ENCODE data around the gene MRPL49. TPM values are rescaled to one million over a fixed set of nuclear protein-coding genes. Genes with fewer than 3 reads are reported as not detected.

Gene MRPL49
- total RNA-seq, 1 donor from 2014 or later: 19.5 TPM

DNA sequence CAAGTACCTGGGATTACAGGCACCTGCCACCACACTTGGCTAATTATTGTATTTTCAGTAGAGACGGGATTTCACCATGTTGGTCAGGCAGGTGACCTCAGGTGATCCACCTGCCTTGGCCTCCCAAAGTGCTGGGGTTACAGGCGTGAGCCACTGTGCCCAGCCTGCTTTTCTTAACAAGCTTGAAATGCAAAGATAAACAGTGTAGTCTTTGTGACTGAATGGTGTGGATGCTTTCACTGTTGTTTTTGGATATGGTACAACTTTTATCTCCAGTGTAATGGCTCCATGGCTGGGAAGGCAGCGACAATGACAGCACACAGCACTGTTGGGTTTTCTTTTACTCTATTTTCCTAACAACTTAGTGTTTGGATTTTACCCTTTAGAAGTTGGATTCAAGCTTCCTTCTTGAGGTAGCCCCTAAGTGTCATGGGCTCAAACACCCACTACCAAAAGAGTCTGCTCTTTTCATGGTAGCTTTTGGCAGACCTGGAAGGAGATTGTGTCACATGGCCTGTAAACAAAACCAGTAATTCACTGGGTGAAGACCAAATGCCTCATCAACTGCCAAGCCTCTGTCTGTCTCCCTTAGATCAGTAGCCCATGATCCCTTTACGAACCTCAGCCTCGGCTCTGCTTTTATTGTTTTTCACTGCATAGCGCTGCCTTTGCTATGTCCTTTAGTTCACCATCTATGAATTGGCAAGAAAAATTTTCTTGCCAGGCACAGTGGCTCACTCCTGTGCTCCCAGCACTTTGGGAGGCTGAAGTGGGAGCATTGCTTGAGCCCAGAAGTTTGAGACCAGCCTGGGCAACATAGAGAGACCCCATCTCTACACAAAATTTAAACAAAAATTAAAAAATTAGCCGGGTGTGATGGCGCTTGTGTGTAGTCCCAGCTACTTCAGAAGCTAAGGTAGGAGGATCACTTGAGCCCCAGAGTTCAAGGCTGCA, 19.7 kb upstream of the MRPL49 start:
- DNase-seq (ENCODE audit: low spot score): no peak

DNA sequence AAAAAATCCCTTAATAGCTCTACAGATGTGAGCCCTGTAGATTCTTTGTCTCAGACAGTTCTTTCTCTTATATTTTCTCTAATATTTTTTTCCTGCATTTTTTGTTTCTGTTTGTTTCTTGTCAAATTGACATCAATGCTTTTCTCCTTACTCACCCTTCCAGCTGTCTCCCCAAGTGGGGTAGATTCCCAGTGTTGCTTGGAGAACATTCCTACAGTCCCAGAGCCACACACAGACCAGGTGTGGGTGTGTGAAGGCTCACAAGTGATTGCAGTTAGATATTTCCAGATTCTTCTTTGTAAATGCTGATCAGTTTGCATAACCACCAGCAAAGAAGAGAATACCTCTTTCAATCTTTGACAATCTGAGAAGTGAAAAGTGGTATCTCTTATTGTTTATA, 18.6 kb upstream of the MRPL49 start:
- DNase-seq (ENCODE audit: low spot score): no peak

DNA sequence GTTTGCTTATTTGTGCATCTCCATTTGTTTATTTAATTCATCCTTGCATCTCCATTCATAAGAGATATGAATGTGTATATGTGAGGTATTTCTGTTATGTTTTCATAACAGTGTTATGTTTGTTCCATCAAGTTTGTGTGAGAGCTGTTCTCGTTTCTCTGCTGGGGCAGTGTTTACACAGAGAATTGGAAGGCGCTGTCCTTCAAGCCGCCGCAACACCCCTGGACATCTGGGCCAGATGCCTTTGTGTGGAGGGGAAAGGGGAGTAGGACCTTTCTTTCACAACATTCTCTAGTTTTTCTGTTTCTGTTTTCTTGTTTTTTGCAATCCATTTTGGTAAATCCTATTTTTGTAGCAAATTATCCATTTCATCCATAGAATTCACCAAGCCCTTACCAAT, 17.5 kb upstream of the MRPL49 start:
- no peak for DNase-seq (ENCODE audit: low spot score)

DNA sequence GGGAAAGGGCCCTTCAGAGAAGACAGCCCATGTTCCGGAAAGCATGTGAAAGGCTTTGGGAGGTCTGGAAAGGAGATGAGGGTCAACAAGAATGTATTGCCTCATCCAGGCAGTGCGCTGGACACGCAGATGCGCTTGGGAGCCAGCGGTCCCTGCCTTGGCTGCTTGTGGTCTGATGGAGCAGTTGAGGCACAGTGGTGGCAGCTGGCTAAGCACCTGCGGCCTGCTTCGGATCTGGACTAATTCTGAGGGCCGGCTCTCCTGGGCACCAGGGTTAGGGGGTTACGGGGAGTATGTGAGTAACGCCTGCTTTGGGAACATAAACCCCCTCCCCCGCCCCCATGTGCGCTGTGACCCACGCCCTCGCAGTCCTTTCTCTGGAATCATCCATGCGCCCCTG, 15.0 kb upstream of the MRPL49 start:
- no peak for DNase-seq (ENCODE audit: low spot score)

DNA sequence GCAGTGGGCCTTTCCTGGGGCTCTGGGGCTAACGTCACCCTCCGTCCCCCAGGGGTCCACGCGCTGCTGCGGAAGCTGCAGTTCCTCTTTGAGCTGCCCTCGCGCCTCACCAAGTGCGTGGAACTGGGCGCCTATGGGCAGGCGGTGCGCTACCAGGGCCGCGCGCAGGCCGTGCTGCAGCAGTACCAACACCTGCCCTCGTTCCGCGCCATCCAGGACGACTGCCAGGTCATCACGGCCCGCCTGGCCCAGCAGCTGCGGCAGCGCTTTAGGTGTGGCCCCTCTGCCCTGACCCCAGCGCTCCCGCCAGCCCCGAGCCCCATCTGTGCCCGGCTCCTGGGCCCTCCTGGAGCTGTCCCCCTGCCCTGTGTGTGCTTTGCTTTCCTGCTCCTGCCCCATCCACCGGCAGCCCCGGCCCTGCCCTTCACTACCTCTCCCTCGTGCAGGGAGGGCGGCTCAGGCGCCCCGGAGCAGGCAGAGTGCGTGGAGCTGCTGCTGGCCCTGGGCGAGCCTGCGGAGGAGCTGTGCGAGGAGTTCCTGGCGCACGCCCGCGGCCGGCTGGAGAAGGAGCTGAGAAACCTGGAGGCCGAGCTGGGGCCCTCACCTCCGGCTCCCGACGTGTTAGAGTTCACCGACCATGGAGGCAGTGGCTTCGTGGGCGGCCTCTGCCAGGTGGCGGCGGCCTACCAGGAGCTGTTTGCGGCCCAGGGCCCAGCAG, 14.2 kb upstream of the MRPL49 start:
- no peak for DNase-seq (ENCODE audit: low spot score)

DNA sequence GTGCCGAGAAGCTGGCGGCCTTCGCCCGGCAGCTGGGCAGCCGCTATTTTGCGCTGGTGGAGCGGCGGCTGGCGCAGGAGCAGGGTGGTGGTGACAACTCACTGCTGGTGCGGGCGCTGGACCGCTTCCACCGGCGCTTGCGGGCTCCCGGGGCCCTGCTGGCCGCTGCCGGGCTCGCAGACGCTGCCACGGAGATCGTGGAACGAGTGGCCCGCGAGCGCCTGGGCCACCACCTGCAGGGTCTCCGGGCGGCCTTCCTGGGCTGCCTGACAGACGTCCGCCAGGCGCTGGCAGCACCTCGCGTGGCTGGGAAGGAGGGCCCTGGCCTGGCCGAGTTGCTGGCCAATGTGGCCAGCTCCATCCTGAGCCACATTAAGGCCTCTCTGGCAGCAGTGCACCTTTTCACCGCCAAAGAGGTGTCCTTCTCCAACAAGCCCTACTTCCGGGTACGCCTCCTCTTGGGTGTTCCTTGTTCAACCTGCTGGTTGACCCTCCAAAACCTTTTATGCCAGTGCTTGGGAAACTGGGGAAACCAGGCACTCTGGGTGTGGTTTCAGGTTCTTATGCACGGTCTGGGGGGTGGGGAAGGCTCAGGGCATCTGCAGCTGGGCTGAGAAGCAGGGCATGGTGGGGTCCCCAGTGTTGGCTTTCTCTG, 13.5 kb upstream of the MRPL49 start:
- no peak for DNase-seq (ENCODE audit: low spot score)

DNA sequence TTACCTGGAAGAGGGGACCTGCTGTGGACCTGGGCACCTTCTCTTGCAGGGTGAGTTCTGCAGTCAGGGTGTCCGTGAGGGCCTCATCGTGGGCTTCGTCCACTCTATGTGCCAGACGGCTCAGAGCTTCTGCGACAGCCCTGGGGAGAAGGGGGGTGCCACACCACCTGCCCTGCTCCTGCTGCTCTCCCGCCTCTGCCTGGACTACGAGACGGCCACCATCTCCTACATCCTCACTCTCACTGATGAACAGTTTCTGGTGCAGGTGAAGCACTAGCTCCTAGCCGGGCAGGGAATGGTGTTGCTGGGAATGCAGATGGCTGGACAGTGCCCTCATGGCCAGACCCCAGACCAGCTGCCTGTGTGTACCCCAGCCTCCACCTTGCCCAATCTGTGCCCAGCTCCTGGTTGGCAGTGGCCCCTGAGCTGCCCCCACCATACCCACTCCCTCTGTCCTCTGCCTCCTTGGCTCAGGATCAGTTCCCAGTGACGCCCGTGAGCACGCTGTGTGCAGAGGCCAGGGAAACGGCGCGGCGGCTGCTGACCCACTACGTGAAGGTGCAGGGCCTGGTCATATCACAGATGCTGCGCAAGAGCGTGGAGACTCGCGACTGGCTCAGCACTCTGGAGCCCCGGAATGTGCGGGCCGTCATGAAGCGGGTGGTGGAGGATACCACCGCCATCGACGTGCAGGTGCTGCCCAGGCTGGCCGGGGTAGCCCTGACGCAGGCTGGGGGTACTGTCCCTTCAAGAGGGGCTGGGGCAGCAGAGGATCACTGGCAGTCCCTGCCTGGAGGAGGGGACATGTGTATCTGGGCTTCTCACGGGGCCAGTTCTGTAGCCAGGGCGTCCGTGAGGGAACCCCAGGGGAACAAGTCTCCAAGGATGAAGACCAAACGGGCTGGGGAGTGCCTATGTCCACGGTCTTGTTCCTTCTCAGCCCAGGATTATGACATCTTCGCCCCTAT, 12.6 kb upstream of the MRPL49 start:
- no peak for DNase-seq (ENCODE audit: low spot score)

DNA sequence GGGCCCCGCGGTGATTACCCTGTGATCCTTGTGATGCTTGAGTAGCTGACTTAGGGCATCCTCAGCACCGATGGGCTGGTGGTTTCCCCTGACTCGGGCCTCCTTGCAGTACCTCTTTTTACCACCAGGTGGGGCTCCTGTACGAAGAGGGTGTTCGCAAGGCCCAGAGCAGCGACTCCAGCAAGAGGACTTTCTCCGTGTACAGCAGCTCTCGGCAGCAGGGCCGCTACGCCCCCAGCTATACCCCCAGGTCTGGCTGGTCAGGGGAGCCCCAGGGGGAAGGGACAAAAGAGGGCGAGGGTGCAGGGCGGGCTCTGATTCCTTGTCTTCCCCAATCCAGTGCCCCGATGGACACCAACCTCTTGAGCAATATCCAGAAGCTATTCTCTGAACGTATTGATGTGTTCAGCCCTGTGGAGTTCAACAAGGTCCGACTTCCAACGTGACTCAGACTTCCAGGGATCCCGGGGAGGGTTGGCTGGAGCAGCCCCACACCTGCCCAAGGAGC, 11.7 kb upstream of the MRPL49 start:
- peak; percentile 82 for DNase-seq (ENCODE audit: low spot score)

DNA sequence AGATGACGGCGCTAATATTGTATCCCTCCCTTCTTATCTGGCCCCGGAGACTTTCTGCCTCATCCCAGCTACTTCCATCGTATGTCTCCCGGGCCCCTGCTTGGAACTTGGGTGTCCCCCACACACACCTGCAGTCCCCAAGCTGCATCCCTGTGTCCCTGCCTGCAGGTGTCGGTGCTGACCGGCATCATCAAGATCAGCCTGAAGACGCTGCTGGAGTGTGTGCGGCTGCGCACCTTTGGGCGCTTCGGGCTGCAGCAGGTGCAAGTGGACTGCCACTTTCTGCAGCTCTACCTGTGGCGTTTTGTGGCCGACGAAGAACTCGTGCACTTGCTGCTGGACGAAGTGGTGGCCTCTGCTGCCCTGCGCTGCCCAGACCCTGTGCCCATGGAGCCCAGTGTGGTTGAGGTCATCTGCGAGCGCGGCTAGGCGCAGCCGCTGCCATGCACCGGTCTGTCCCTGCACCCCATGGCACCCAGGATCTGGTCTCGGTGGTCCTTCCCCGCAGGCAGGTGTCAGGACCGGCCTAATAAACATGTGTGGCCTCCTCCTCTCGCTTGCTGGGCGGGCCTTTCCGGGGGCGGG, 10.9 kb upstream of the MRPL49 start:
- no peak for DNase-seq (ENCODE audit: low spot score)

DNA sequence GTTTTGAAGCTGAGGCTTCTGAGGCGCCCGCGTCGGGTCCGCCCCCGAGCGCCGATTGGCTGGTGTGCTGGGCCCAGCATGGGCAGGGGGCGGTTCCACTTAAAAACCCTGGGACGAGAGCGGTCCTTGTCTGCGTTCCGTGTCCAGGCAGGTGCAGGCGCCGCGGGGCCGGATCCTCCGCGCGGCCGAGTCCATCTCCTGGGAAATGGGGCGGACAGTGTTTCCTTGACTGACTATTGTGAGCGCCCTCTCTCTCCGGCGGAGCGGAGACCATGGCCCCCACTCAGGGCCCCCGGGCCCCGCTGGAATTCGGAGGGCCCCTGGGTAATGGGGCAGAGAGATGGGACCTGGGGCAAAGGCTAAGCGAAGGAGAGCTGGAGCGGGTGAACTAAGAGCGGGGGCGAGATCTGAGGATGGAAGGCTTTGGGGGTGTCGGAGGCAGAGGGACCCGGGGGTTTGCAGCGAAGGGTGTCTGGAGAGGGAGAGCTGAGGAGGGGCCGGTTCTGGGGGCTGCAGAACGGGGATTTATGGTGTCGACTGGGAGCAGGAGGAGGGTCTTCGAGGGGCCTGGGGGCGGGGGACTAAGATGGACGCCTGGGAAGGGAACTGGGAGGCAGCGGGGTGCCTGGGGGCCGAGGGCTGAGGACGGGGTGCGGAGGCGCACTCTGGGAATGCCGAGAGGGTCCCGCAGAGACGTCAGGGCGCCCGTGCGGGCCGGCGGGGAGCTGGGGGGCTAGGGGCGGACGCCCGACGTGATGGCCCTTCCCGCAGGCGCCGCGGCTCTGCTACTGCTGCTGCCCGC, 10.2 kb upstream of the MRPL49 start, which contains the start of gene TM7SF2:
TSS of gene TM7SF2 (plus strand) at position 129 of the 802 bp plus-strand sequence. CDS start at position 273, 144 bp downstream.
- DNase-seq (ENCODE audit: low spot score): peak; percentile 92

DNA sequence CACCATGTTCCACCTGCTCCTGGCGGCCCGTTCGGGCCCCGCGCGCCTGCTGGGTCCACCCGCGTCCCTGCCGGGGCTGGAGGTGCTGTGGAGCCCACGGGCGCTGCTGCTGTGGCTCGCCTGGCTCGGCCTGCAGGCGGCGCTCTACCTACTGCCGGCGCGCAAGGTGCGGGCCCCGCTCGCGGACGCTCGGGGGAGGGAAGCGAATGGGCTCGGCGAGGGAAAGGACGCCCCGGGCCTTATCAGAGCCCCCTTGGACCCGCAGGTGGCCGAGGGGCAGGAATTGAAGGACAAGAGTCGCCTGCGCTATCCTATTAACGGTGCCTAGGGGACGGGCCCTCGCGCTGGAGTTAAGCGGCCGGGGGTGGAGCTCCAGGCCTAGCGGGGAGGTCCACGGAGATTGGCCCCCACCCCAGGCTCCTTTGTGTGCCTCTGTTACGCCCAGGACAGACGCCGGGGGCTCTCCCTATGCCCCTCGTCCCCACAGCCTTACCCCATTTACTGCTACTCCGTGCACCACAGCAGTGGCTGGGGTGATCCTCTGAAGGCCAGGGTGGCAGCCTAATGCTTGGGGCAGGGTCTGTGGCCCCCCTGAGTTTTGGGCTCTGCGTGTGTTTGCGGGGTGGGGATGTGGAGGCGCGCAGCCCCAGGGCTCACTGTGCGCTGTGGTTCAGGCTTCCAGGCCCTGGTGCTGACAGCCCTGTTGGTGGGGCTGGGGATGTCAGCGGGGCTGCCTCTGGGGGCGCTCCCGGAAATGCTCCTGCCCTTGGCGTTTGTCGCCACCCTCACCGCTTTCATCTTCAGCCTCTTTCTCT, 9.4 kb upstream of the MRPL49 start:
- no peak for DNase-seq (ENCODE audit: low spot score)

DNA sequence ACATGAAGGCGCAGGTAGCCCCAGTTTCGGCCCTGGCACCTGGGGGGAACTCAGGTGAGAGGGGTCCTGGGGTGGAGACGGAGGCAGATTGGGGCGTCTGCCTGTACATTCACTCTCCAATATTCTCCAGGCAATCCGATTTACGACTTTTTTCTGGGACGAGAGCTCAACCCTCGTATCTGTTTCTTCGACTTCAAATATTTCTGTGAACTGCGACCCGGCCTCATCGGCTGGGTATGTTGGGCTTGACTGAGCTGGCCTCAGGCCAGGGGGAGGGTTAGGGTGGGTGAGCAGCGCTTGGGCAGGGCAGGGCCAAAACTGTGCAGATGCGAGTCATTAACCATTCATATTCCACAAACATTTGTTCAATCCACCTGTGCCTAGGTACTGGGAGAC, 8.8 kb upstream of the MRPL49 start:
- DNase-seq (ENCODE audit: low spot score): peak; percentile 57

DNA sequence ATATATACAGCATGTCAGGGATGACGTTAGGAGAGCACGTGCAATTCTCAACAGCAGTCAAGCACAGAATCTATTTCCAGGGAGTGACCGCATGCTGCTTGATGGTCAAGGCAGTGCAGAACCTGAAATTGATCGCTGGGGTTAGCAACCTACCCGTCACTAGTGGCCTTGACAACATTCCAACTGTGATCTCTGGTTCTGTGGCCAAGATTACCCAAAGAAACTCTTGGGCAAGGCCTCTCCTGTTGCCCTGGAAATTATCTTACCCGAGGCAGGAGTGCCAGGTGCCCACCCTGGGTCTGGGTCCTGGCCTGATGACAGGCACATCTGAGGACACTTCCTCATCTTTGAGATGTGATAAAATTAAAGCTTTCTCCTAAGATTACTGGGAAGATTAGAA, 8.3 kb upstream of the MRPL49 start:
- no peak for DNase-seq (ENCODE audit: low spot score)

DNA sequence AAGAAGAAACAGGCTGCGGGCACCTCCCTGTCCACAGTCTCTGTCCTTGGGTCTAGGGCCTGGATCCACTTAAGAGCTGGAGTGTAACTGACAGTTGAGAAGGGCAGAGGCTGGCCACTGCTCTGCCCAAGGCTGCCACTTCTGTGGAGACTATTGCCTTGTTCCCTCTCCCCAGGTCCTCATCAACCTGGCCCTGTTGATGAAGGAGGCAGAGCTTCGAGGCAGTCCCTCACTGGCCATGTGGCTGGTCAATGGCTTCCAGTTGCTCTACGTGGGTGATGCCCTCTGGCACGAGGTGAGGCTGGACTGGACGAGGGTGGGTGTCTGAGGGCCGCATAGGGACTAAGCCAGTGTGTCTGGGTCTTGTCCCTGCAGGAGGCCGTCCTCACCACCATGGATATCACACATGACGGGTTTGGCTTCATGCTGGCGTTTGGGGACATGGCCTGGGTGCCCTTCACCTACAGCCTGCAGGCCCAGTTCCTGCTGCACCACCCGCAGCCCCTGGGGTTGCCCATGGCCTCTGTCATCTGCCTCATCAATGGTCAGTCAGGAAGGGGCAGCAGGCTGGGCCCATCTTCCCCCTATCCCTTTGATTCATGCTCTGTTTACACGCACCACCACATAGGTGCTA, 7.5 kb upstream of the MRPL49 start:
- no peak for DNase-seq (ENCODE audit: low spot score)

DNA sequence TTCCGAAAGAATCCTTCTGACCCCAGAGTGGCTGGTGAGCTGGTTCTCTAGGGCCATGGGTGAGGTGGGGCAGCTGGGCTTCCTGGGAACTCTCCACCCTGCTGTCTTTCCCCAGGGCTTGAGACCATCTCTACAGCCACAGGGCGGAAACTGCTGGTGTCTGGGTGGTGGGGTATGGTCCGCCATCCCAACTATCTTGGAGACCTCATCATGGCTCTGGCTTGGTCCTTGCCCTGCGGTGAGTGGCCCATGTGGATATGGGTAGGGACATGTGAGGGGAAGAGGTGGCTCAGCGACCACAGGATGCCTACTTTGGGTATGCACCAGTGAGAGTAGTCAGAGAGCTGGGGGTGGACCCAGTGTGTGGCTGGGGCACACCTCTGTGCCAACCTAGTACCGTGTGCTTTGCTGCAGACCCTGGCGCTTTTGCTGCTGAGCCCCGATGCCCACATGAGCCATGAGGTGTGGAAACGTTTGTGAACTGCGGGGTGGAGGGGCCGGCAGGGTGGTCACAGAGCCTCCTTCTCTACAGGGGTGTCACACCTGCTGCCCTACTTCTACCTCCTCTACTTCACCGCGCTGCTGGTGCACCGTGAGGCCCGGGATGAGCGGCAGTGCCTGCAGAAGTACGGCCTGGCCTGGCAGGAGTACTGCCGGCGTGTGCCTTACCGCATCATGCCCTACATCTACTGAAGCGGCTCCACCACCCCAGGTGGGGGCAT, 6.6 kb upstream of the MRPL49 start:
- DNase-seq (ENCODE audit: low spot score): no peak

DNA sequence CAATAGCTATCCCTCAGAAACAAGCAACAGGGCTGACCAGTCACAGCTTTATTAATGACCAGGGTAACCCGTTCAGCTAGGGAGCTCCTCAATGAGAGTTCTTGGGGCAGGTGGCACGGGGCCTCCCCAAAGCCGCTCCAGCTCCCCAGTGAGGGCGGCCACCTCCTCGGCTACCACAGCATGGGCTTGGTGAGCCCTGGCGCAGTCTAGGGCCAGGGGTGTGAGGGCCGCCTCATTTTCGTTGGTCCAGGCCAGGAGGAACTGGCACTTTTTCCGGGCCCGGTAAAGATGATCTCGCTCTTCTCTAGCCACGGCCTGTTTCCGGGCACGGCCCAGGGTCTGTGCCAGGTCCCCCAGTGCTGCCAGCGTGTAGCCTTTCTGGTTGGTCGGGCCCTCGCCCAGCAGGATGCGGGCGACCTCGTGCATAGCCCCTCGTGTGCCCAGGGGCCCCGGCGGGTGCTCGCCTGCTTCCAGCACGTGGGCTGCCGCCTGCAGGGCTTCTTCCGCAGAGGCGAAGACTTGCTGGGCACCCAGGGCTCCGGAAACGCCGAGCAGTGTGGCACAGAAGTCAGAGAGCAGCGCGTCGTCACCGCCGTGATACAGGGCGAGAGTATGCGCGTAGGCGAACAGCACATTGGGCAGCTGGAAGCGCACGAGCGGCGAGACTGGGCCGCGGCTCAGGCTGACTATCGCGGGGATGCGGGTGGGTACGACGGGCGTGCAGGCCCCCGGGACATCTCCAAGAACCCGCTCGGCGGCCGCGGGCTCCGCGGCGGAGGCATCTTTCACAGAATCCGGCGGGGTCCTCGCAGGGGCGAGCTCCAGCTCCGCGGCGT, 5.5 kb upstream of the MRPL49 start:
- DNase-seq (ENCODE audit: low spot score): no peak
